ENCODE measurements around the gene PRODH.
A peak's percentile ranks its signal among the peaks of the same experiment; 100 is the strongest.
"Not testable (repeated sequence)": the region's sequence is repeated elsewhere in the genome, so short reads cannot be mapped to it uniquely, and the experiment has no call there.

PRODH gene

DNA sequence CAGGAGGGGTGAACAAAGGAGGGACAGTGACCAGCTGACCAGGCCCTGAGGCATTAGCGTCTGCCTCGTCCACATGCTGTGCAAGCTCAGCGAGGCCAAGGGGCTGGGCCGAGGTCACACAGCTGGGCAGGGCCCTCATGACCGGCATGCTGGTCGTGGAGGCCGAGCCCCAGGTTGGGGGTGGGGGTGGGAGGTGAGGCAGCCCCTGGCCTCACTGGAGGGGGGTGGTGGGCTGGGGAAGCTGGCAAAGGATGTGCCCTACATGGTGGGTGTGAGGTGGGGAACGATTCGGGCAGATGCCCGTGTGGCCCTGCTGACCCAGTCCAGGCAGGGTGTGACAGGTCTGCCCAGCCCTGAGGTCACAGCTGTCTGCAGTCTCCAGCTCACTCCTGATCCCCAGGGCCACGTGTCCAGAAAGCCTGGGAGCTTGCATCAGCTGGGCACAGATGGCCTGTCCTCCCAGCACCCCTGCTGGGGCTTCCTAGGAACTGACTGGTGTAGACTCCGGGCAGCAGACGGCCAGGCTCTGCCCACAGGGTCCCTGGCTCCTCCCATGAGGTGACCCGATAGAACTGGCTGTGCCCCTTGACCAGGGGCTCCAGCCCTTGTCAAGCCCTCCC lies 31.4 kb upstream of the PRODH start:
- DNase-seq: not testable (repeated sequence)

- DNase-seq: no peak
Measured at GRCh38 chr22:18966748-18967147, 30.7 kb upstream of the PRODH start.

- no peak for DNase-seq
Measured at GRCh38 chr22:18965526-18966421, 29.7 kb upstream of the PRODH start.

DNA sequence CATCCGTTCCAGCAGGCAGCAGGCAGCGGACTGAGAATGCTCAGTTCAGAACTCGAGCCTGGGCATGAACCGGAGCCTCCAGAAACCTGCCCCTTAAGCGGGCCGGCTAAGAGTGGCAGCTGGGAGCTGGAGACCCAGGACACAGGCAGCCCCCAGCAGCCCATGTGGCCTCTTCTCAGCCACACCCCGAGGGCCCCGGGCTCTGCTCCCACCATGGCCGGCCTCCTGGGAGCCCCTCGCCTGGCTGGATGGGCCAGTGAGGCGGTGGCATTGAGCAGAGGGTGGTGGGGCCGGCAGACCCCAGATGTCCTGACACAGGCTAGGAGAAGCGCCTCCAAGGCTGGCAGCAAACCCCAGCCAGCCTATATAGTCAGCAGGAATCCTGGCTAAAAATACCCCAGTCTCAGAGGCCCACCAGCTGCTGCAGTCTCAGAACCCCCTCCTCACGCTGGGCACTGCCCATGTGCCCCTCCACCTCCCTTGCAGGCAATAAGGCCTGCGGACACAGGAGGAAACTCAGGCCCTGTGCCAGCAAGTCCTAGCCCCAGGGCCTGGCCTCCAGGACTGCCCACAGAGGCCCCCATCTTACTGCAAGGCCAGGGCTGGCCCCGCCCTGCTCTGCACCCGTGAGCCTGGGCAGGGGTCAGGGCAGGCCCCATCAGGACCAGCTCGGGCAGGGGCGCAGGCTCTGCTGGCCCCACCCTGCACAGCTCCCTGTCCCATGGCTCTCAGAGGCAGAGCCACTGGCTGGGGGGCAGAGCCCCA lies 28.6 kb upstream of the PRODH start:
- DNase-seq: not testable (repeated sequence)

- not testable (repeated sequence) for DNase-seq
Measured at GRCh38 chr22:18964051-18964450, 28.0 kb upstream of the PRODH start.

GRCh38 chr22:18962308-18962635 lies 26.2 kb upstream of the PRODH start:
- no peak for DNase-seq

GRCh38 chr22:18961632-18962307 lies 25.7 kb upstream of the PRODH start:
- DNase-seq: not testable (repeated sequence)

- not testable (repeated sequence) for DNase-seq
Measured at GRCh38 chr22:18961201-18961600, 25.1 kb upstream of the PRODH start.

DNA sequence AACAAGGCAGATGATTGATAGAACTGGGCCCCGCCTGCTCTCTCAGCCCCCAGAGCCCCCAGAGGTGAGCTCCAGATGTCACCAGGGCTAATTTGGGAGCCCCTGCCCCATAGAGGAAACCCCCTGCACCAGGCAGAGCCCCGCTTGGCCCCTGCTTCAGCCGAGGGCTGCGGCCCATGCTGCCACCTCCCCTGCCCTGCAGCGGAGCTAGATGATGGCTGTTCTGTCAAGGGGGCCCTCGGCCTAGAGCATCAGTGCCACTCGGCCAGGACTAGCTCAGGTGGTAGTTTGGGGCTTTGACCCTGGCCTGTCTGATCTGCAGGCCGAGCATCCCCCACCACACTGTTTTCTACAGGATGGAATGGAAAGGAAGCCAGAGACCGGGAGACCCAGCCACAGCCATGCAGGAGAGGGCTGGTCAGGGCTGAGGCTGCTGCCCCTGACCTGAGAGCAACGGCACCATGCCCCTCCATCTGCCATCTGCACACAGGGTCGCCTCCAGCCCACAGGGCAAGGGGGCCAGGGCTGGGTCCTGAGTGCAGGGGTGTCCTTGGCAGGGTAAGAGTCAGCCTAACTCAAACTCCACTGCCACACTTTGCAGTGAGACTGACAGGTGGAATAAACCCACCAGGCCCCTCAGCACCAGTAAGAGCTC lies 24.2 kb upstream of the PRODH start:
- not testable (repeated sequence) for DNase-seq

GRCh38 chr22:18959741-18960140 lies 23.6 kb upstream of the PRODH start:
- not testable (repeated sequence) for DNase-seq

DNA sequence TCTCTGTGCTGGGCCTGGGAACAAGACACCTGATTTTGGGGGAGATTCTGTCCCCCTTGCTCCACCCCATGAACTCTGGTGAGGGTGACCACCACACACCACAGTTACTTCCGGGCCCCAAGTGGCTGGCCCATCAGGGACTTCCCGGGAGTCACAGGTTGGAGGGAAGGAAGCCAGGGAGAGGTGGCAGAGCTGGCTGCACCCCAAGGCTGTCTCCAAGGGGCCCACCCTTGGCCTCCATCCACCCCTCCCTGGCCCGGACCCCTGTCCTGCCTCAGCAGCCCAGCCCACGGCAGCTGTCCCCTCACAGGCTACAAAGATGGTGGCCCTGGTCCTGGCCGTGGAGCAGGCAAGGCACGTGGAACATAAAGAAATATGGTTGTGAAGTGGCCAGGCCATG lies 23.2 kb upstream of the PRODH start:
- DNase-seq: not testable (repeated sequence)

DNA sequence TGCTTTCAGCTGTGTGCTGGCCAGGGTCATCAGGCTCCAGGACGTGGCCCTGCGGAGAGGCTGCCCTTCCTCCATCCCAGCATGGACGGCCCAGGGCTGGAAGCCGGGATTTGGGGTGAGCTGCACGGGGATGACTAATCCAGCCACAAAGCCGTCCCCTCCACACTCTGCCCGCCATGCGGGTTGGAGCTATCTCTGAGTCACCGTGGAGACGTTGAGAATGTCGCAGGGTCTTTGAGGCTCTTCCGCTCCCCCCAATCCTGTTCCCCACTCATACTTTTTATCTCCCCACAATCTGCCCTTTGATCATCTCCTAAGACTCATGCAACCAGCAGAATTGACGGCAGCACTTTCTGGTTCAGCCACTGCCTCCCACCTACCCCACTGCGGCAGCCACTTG lies 22.6 kb upstream of the PRODH start:
- not testable (repeated sequence) for DNase-seq

GRCh38 chr22:18958321-18958705 lies 22.2 kb upstream of the PRODH start:
- not testable (repeated sequence) for DNase-seq

- DNase-seq: not testable (repeated sequence)
Measured at GRCh38 chr22:18957621-18958320, 21.7 kb upstream of the PRODH start.

GRCh38 chr22:18956956-18957355 lies 20.9 kb upstream of the PRODH start:
- DNase-seq: not testable (repeated sequence)

- DNase-seq: not testable (repeated sequence)
Measured at GRCh38 chr22:18956121-18956895, 20.2 kb upstream of the PRODH start.

- DNase-seq: no peak
Measured at GRCh38 chr22:18955696-18956095, 19.6 kb upstream of the PRODH start.

DNA sequence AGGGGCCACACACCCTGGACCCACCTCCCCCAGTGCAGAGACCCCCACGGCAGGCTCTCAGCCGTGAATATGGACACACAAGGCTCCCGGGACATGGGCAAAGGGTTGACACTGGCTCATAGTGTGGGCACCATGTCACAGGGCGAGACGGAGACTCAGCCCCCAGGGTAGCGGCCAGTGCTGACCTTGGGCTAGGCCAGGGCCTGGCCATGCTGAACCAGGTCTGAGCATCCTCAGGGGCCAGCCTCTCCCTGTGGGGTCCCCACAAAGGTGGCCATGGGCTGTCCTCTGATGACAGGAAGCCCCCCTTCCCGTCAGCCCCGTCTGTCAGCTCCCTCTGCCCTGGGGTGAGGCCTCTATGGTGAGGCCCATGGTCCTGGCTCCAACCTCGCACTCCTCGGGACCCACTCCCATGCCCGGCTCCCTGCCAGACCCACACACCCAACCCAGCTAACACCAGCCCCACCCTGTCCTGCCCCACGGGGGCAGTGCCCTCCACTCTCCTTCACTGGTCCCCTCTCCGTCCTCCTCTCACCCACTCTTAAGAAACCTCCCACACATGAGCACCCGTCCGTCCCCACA lies 19.0 kb upstream of the PRODH start:
- DNase-seq: no peak

- DNase-seq: peak; percentile 80
Measured at GRCh38 chr22:18954303-18954989, 18.4 kb upstream of the PRODH start.

DNA sequence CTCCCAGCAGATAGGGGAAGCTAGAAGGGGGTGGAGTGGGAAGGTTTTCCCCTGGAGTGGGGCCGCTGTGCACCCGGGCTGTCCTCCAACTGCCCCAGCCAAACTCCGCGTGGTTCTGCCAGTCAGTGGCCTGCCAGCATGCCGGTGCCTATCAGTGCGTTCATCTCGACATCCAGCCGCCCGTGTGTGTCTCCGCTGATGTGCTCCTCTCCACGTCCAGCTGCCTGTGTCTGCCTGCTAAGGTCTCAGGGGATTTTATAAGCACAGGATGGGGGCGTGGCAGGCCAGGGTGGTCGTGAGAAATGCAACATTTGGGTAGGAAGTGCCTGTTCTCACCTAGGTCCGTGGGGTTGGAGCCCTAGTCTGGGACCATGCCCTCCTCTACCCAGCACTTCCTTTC lies 17.0 kb upstream of the PRODH start:
- DNase-seq: not testable (repeated sequence)

Data from femur (tissue), 1 donor.